HepG2 (cell line): ENCODE data around the gene IL17D. TPM values are rescaled to one million over a fixed set of nuclear protein-coding genes. Genes with fewer than 3 reads are reported as not detected.

ENCODE experiments used
- ATAC-seq: fragments of 200-7000 bp; cut with Tn5 transposase; 3 replicates; pipeline ENCODE4 v1.9.1; 2020; ENCODE audit warnings: mild to moderate bottlenecking, moderate library complexity
- BruUV-seq: library from RNA; stranded (reverse); fragments of 400-500 nt; replicated peaks from 2 replicates; lab custom pipeline; 2021; lab: Mats Ljungman, UMichigan
- CTCF ChIA-PET: fragments of 300-600 bp; formaldehyde crosslinking; extraction: SDS; loops from one replicate; lab custom pipeline; 2021; ENCODE audit warnings: low total read pairs, inconsistent platforms, low intra/inter-chr PET ratio; lab: Yijun Ruan, JAX
- POLR2A ChIA-PET: fragments of 350-600 bp; sonication (Branson Sonifier 250); formaldehyde crosslinking; loops from one replicate; lab custom pipeline; 2020; ENCODE audit warnings: antibody characterized with exemption, inconsistent platforms; lab: Yijun Ruan, JAX
- DNase-seq: peaks from one replicate; pipeline ENCODE4 v3.0.0-alpha.2; 2015; ENCODE audit warnings: low spot score
- FAIRE-seq: peaks from 3 replicates; lab custom pipeline; 2011; peaks lifted over from hg19 to GRCh38; lab: Jason Lieb, UNC
- H2AFZ ChIP-seq: one replicate; pipeline ENCODE4 v1.6.1; 2011; ENCODE audit warnings: low read length, inconsistent platforms
- H3K27ac ChIP-seq: fragments of 300-600 bp; 3 replicates; pipeline ENCODE4 v1.8.0; 2011; ENCODE audit warnings: mixed run types, mild to moderate bottlenecking, mixed read lengths, low read length, inconsistent platforms; ENCODE audit not compliant: insufficient read depth; ENCODE audit errors: extremely low read length
- H3K27me3 ChIP-seq, 2 experiments: fragments of 200-600 bp in 1 of 2; 2 replicates in 1 of 2; 3 replicates in 1 of 2; pipeline versions ENCODE4 v1.6.0 to v1.8.0; 2011; ENCODE audit warnings: low read length in 2 of 2, mild to moderate bottlenecking in 2 of 2, moderate library complexity in 2 of 2, inconsistent platforms in 1 of 2; ENCODE audit not compliant: insufficient read depth in 2 of 2, control insufficient read depth in 1 of 2
- H3K36me3 ChIP-seq, 2 experiments: fragments of 200-600 bp in 1 of 2; replicated peaks in 1 of 2; 2 replicates in 1 of 2; 3 replicates in 1 of 2; pipeline versions ENCODE4 v1.5.1 to v1.8.0; 2011; ENCODE audit warnings: low read length in 2 of 2, inconsistent platforms in 1 of 2; ENCODE audit not compliant: insufficient read depth in 2 of 2, control insufficient read depth in 1 of 2
- H3K4me1 ChIP-seq: 2 replicates; pipeline ENCODE4 v1.5.1; 2012; ENCODE audit warnings: low read length, inconsistent platforms; ENCODE audit not compliant: insufficient read depth
- H3K4me2 ChIP-seq: 2 replicates; pipeline ENCODE4 v1.6.0; 2011; ENCODE audit warnings: low read depth, low read length, inconsistent platforms
- H3K4me3 ChIP-seq, 3 experiments: fragments of 200-600 bp in 1 of 3; sonication (generic), shearing (Covaris generic) in 1 of 3; replicated peaks in 1 of 3; 2 replicates each; pipeline ENCODE4 v1.5.1; 2011 to 2016; ENCODE audit warnings: low read length in 3 of 3, inconsistent platforms in 2 of 3, low read depth in 2 of 3, mild to moderate bottlenecking in 2 of 3, control low read depth in 1 of 3, mixed read lengths in 1 of 3; ENCODE audit not compliant: insufficient read depth in 1 of 3
- H3K79me2 ChIP-seq: one replicate; pipeline ENCODE4 v1.6.1; 2011; ENCODE audit warnings: low read length, inconsistent platforms; ENCODE audit not compliant: insufficient read depth
- H3K9ac ChIP-seq: 2 replicates; pipeline ENCODE4 v1.6.0; 2011; ENCODE audit warnings: mild to moderate bottlenecking, low read depth, low read length, inconsistent platforms; ENCODE audit not compliant: insufficient read depth
- H3K9me3 ChIP-seq: 2 replicates; pipeline ENCODE4 v1.5.1; 2012; ENCODE audit warnings: mild to moderate bottlenecking, low read length
- H4K20me1 ChIP-seq: 2 replicates; pipeline ENCODE4 v1.6.0; 2011; ENCODE audit warnings: inconsistent platforms, mild to moderate bottlenecking, low read length, moderate library complexity; ENCODE audit not compliant: insufficient read depth
- GTF2F1 ChIP-seq: fragments of 150-350 bp; IDR thresholded peaks from 2 replicates; pipeline ENCODE4 v1.6.1; 2014; ENCODE audit warnings: low read length
- JUNB ChIP-seq: sonication (generic); formaldehyde crosslinking; IDR thresholded peaks from 2 replicates; pipeline ENCODE4 v1.8.0; 2022; ENCODE audit warnings: missing genetic modification reagents, mild to moderate bottlenecking, borderline replicate concordance
- RBM22 ChIP-seq: fragments of 200-400 bp; formaldehyde crosslinking; optimal IDR thresholded peaks from 2 replicates; pipeline ENCODE3; 2017; ENCODE audit warnings: mild to moderate bottlenecking, low read length, moderate library complexity
- TSC22D2 ChIP-seq: sonication (generic); formaldehyde crosslinking; IDR thresholded peaks from 2 replicates; pipeline ENCODE4 v1.5.1; 2020; ENCODE audit warnings: missing genetic modification reagents, mild to moderate bottlenecking, borderline replicate concordance
- ZHX2 ChIP-seq, 2 experiments: sonication (generic) in 1 of 2; formaldehyde crosslinking in 1 of 2; IDR thresholded peaks; 2 replicates each; pipeline versions ENCODE4 v1.6.1 to v1.9.0; 2014 to 2022; ENCODE audit warnings: antibody characterized with exemption in 1 of 2, borderline replicate concordance in 1 of 2, inconsistent platforms in 1 of 2, low read depth in 1 of 2, missing genetic modification reagents in 1 of 2
- ZKSCAN5 ChIP-seq: sonication (generic); formaldehyde crosslinking; IDR thresholded peaks from 2 replicates; pipeline ENCODE4 v1.5.1; 2020; ENCODE audit warnings: mild to moderate bottlenecking, missing genetic modification reagents
- ZNF44 ChIP-seq: sonication (generic); formaldehyde crosslinking; IDR thresholded peaks from 2 replicates; pipeline ENCODE4 v1.5.1; 2020; ENCODE audit warnings: mild to moderate bottlenecking, missing genetic modification reagents
- ZNF512 ChIP-seq: sonication (generic); formaldehyde crosslinking; IDR thresholded peaks from 2 replicates; pipeline ENCODE4 v1.4.0; 2020; ENCODE audit warnings: mild to moderate bottlenecking, missing genetic modification reagents
- ZNF567 ChIP-seq: sonication (generic); formaldehyde crosslinking; IDR thresholded peaks from 2 replicates; pipeline ENCODE4 v1.8.1; 2023; ENCODE audit warnings: mild to moderate bottlenecking, missing genetic modification reagents, borderline replicate concordance
- ZSCAN30 ChIP-seq: sonication (generic); formaldehyde crosslinking; IDR thresholded peaks from 2 replicates; pipeline ENCODE4 v1.5.0; 2020; ENCODE audit warnings: mild to moderate bottlenecking, missing genetic modification reagents
- ZSCAN31 ChIP-seq: sonication (generic); formaldehyde crosslinking; IDR thresholded peaks from 2 replicates; pipeline ENCODE4 v1.5.0; 2020; ENCODE audit warnings: low read depth, mild to moderate bottlenecking, missing genetic modification reagents
- WGBS: methylation state at CpG from one replicate; pipeline ENCODE4 v1.1.6; 2017; ENCODE audit warnings: low lambda C conversion rate; 5-methylcytosine and 5-hydroxymethylcytosine counted together
- in situ Hi-C: cut with HindIII; loops from 2 replicates; pipeline ENCODE4 v1.10.0; 2017; ENCODE audit warnings: low pct_unique_long_range_greater_than_20kb; ENCODE audit not compliant: extremely low pct_ligation_motif_present
- intact Hi-C: fragments of 100-400 bp; cut with micrococcal nuclease; formaldehyde crosslinking; loops from one replicate; pipeline ENCODE4 v1.10.0; 2022; ENCODE audit not compliant: unreplicated experiment
- polyA plus RNA-seq, 8 experiments: library from polyadenylated mRNA; depleted of rRNA in 3 of 8; stranded (reverse) in 7 of 8; unstranded in 1 of 8; fragments of >200 nt; fragmentation: Illumina TruSeq in 4 of 8; extraction: Trizol in 4 of 8; gene quantifications; 2 replicates each; pipeline versions ENCODE4 v1.2.1 to v1.2.3, GENCODE V29; 2011 to 2016; ENCODE audit warnings: low read depth in 4 of 8, missing spikeins in 1 of 8, mixed read lengths in 1 of 8; ENCODE audit not compliant: insufficient read depth in 1 of 8
- total RNA-seq, 5 experiments: library from RNA; depleted of rRNA; stranded (reverse); fragments of >200 nt; fragmentation: Illumina TruSeq; extraction: Trizol; gene quantifications; 2 replicates each; pipeline ENCODE4 v1.2.3, GENCODE V29; 2016; ENCODE audit warnings: low read depth in 1 of 5
- TF ChIP-seq, protein P1 (sequence below), 2 experiments: sonication (generic) in 1 of 2; formaldehyde crosslinking in 1 of 2; IDR thresholded peaks; 2 replicates each; pipeline versions ENCODE4 v1.4.0 to v1.6.1; 2016 to 2020; ENCODE audit warnings: borderline replicate concordance in 1 of 2, low read depth in 1 of 2, mild to moderate bottlenecking in 1 of 2, missing genetic modification reagents in 1 of 2

The IL17D gene
- total and polyA plus RNA-seq, 2 of the 13 experiments (the other 11 are each of a cell fraction or from before 2014, with no cell fraction given), result 1.1 to 2.2 TPM

- no peaks in the 10 kb centered on the region; a peak in 1 of 5 replicates for H3K27me3 ChIP-seq
- no TSS peak for BruUV-seq
- no peaks in the 10 kb centered on the region for H3K9me3 ChIP-seq
- ATAC-seq (no peak), DNase-seq (no peak), FAIRE-seq (no peak)
- H3K4me3 ChIP-seq, result peak overlapping the region; percentile 7 to 61 (median 49)
- no peak overlapping the region for H3K9ac ChIP-seq
- peaks cover 57% of the 10 kb centered on the region for H3K4me1 ChIP-seq
- H3K79me2 ChIP-seq, result no peaks in the 10 kb centered on the region
- ChIA-PET POLR2A (no interaction called here), CTCF (interaction anchor here (1.6 to 2.7 kb wide), 3 partner anchors 116 to 217 kb away, joined by 7 to 21 read pairs (median 8); no protein-coding TSS in a partner anchor)
- no peaks in the 10 kb centered on the region for H4K20me1 ChIP-seq
- no peak overlapping the region for H2AFZ ChIP-seq
- 17% methylated on average over 11 of the region's 11 CpGs for WGBS
- H3K27ac ChIP-seq, result no peak overlapping the region
- intact Hi-C loops (loop anchor here (2.0 kb wide), 2 partner anchors 116 to 212 kb away; no protein-coding TSS in a partner anchor), in situ Hi-C loops (no loop called here)
- no peaks in the 10 kb centered on the region for H3K36me3 ChIP-seq
- peak overlapping the region; percentile 91 for H3K4me2 ChIP-seq
- TF ChIP-seq ZNF512 (CRISPR knock-in tag) (peak; percentile 97), RBM22 (no peak), ZKSCAN5 (CRISPR knock-in tag) (no peak), ZSCAN31 (CRISPR knock-in tag) (no peak), ZNF44 (CRISPR knock-in tag) (no peak), ZSCAN30 (no peak), JUNB (CRISPR knock-in tag) (no peak), GTF2F1 (no peak), ZHX2 (IDR thresholded peaks at IDR 0.05; ENCODE audit: low read depth) (no peak), ZHX2 (CRISPR knock-in tag; IDR thresholded peaks at IDR 0.05; ENCODE audit: borderline replicate concordance) (no peak), ZNF567 (CRISPR knock-in tag) (no peak), TSC22D2 (no peak)
- TF ChIP-seq, protein P1, sequence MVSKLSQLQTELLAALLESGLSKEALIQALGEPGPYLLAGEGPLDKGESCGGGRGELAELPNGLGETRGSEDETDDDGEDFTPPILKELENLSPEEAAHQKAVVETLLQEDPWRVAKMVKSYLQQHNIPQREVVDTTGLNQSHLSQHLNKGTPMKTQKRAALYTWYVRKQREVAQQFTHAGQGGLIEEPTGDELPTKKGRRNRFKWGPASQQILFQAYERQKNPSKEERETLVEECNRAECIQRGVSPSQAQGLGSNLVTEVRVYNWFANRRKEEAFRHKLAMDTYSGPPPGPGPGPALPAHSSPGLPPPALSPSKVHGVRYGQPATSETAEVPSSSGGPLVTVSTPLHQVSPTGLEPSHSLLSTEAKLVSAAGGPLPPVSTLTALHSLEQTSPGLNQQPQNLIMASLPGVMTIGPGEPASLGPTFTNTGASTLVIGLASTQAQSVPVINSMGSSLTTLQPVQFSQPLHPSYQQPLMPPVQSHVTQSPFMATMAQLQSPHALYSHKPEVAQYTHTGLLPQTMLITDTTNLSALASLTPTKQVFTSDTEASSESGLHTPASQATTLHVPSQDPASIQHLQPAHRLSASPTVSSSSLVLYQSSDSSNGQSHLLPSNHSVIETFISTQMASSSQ (IDR thresholded peaks at IDR 0.05; ENCODE audit: low read depth), result no peak
- TF ChIP-seq, protein P1 (CRISPR knock-in tag; IDR thresholded peaks at IDR 0.05; ENCODE audit: borderline replicate concordance), result no peak
Measured at GRCh38 chr13:20713014-20713376, 9.5 kb downstream of the IL17D start.
